Lower lobe of right lung (tissue), 2 donors: Measurements from ENCODE around the gene PELI2. TPM values are rescaled to one million over a fixed set of nuclear protein-coding genes. Genes with fewer than 3 reads are reported as not detected.

Source experiments
- ATAC-seq, 2 donors: fragments of 200-7000 bp; cut with Tn5 transposase; one replicate each; pipeline ENCODE4 v1.9.1; 2020 to 2022; ENCODE audit warnings: mild to moderate bottlenecking in 2 of 2, moderate library complexity in 2 of 2
- DNase-seq: peaks from one replicate; pipeline ENCODE4 v3.0.0-alpha.2; 2020
- H3K27ac ChIP-seq: fragments of 200-600 bp; one replicate; pipeline ENCODE4 v1.8.0; 2022
- H3K27me3 ChIP-seq: fragments of 200-600 bp; one replicate; pipeline ENCODE4 v1.8.0; 2022; ENCODE audit warnings: low read depth
- H3K36me3 ChIP-seq: fragments of 200-600 bp; one replicate; pipeline ENCODE4 v1.8.0; 2022; ENCODE audit warnings: mild to moderate bottlenecking
- H3K4me1 ChIP-seq: fragments of 200-600 bp; one replicate; pipeline ENCODE4 v1.8.0; 2022
- H3K4me3 ChIP-seq: fragments of 200-600 bp; one replicate; pipeline ENCODE4 v1.8.0; 2022; ENCODE audit warnings: mild to moderate bottlenecking
- H3K9me3 ChIP-seq: fragments of 200-600 bp; one replicate; pipeline ENCODE4 v1.8.0; 2022
- intact Hi-C: fragments of 100-400 bp; cut with DNase I; formaldehyde crosslinking; loops from one replicate; pipeline ENCODE4 v1.11.0; 2022
- total RNA-seq: library from RNA; stranded (reverse); fragmentation: NEBNext Ultra II Directional; extraction: Animal tissue kit (Norgen Biotek cat#: 25700); gene quantifications from one replicate; pipeline ENCODE4 v1.2.1, GENCODE V29; 2021
- TF ChIP-seq, protein P1 (sequence below): fragments of 200-600 bp; IDR thresholded peaks from one replicate; pipeline ENCODE4 v1.8.0; 2022; ENCODE audit warnings: antibody characterized with exemption, mild to moderate bottlenecking
- donor health status: DM: no; HTN: yes; CAD: no; lungs with severe emphysema.

PELI2 gene
- total RNA-seq, 1 donor from 2014 or later, result 22.2 TPM

DNA sequence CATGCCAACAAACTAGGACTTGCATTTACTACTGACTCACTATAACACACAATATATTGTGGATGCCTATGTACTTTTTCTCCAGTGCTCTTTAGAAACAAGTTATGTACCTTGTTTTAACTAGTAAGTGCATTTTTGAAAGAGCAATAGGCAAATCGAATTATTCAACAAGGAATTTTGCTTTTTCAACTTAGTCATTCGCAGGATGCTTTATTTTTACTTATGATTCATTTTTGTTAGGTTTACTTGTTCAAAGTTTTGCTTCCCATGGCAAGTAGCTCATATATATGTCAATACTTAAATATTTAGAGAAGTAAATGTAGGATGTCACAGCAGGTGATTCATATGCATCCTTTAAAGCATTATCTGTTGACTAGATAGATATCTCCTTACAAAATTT, 149.8 kb downstream of the PELI2 start:
- H3K36me3 ChIP-seq, result no peaks in the 10 kb centered on the region
- TF ChIP-seq, protein P1, sequence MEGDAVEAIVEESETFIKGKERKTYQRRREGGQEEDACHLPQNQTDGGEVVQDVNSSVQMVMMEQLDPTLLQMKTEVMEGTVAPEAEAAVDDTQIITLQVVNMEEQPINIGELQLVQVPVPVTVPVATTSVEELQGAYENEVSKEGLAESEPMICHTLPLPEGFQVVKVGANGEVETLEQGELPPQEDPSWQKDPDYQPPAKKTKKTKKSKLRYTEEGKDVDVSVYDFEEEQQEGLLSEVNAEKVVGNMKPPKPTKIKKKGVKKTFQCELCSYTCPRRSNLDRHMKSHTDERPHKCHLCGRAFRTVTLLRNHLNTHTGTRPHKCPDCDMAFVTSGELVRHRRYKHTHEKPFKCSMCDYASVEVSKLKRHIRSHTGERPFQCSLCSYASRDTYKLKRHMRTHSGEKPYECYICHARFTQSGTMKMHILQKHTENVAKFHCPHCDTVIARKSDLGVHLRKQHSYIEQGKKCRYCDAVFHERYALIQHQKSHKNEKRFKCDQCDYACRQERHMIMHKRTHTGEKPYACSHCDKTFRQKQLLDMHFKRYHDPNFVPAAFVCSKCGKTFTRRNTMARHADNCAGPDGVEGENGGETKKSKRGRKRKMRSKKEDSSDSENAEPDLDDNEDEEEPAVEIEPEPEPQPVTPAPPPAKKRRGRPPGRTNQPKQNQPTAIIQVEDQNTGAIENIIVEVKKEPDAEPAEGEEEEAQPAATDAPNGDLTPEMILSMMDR, result no peak
- no peak overlapping the region for H3K27ac ChIP-seq
- ATAC-seq, result no peak
- no peak for DNase-seq
- no peaks in the 10 kb centered on the region for H3K4me1 ChIP-seq
- H3K4me3 ChIP-seq, result no peak overlapping the region
- intact Hi-C loops, result no loop called here
- H3K9me3 ChIP-seq, result no peaks in the 10 kb centered on the region
- H3K27me3 ChIP-seq, result no peaks in the 10 kb centered on the region

DNA sequence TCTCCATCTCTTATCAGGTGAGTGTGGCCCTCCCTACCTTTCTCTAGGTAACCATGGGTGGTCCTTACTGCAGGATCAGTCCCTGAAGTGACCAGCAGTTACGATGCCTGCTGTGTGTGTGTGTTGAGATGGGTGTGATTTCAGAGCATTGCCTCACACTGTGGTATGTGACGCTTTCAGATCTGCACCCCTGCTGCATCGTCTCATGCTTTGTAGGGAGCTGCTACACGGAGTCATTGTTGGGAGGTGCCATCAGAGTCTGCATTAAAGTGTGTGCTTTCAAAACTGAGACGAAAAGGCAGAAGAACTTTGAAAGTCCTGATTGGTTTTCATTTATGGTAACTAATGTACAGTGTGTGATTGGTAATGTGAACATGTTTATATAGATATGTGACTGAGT, 150.5 kb downstream of the PELI2 start:
- DNase-seq, result no peak
- H3K9me3 ChIP-seq, result no peaks in the 10 kb centered on the region
- no peak overlapping the region for H3K4me3 ChIP-seq
- no peaks in the 10 kb centered on the region for H3K36me3 ChIP-seq
- no peaks in the 10 kb centered on the region for H3K4me1 ChIP-seq
- no peak overlapping the region for H3K27ac ChIP-seq
- H3K27me3 ChIP-seq, result no peaks in the 10 kb centered on the region
- TF ChIP-seq, protein P1, result no peak
- ATAC-seq, result no peak
- intact Hi-C loops, result no loop called here

DNA sequence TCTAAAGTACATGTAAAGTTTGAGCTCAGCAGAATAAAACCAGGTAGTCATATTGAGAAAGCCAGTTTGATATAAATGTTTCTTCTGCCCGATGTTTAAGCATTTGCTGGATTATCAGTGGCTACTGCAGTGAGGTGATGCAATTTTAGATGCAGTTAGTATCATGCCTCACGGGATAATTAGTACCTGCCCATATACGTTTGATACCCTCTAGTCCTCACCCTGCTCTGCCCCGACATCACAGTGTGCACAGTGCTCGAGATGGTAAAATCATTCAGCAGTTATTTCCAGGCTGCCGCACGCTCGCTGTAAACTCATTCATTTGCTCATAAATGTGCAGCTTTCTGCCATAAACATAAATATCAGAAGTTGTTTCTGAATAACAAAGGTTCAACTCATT, 152.7 kb downstream of the PELI2 start:
- ATAC-seq (no peak), DNase-seq (no peak)
- Histone ChIP-seq H3K27me3 (no peaks in the 10 kb centered on the region), H3K4me3 (no peak overlapping the region), H3K9me3 (no peaks in the 10 kb centered on the region), H3K4me1 (no peaks in the 10 kb centered on the region), H3K27ac (no peak overlapping the region), H3K36me3 (no peaks in the 10 kb centered on the region)
- intact Hi-C loops, result no loop called here
- TF ChIP-seq, protein P1, result no peak

DNA sequence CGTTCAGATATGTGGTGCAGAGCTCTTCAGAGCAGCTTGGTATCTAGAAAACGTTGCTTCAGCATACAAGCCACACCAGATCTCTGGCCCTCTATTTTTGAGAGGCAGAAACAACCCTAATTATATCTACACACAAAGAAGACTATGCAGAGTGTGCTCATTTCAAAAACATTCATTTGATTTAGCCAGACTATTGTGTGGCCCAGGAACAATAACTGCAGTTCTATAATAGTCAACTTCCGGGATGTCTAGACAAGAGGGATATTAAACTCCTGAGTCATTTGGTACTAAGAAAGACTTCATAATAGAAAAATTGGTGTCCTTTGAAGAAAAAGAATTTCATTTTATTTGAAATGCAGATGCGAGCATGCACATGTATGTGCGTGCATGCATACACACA, 153.8 kb downstream of the PELI2 start:
- H3K27ac ChIP-seq, result no peak overlapping the region
- ATAC-seq, result no peak
- no peak overlapping the region for H3K4me3 ChIP-seq
- no peaks in the 10 kb centered on the region for H3K36me3 ChIP-seq
- H3K9me3 ChIP-seq, result no peaks in the 10 kb centered on the region
- TF ChIP-seq, protein P1, result no peak
- DNase-seq, result no peak
- intact Hi-C loops, result no loop called here
- no peaks in the 10 kb centered on the region for H3K27me3 ChIP-seq
- no peaks in the 10 kb centered on the region for H3K4me1 ChIP-seq

DNA sequence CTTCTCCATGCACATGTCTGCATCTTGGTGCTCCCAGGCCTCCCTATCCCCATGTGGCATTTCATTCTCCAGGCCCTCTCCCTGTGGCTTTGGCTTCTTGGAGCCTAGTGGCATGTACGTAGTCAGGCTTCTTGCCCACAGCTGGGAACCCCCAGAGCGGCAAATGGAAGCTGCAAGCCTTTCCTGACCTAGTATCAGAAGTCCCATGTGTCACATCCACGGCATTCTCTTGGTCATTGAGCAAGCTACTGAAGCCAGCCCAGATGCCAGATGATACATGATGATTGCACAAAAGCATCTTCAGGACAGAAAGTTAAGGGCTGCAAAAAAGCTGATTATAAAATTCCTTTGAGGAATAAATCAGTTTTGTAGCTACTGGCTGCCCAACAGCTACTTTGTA, 154.9 kb downstream of the PELI2 start:
- Histone ChIP-seq H3K27ac (no peak overlapping the region), H3K27me3 (no peaks in the 10 kb centered on the region), H3K36me3 (no peaks in the 10 kb centered on the region), H3K9me3 (no peaks in the 10 kb centered on the region), H3K4me1 (no peaks in the 10 kb centered on the region), H3K4me3 (no peak overlapping the region)
- TF ChIP-seq, protein P1, result no peak
- DNase-seq, result no peak
- no peak for ATAC-seq
- intact Hi-C loops, result no loop called here

DNA sequence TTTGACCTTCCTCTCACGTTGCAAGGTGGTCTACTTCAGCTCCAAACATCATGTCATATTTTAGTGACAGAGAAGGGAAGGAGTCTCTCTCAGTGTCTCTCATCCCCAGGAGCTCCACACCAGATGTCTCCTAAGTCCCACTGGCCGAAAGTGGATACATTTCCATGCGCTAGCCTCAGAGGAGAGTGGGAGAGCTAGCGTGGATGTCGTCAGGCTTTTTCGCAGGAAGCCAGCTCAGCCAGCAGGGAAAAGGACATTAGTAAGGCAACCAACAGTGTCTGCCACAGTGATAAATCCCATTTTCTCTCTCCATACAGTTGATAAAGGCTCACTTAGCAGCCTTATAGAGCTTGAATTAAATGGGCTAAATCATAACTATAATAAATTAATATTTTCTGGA, 155.7 kb downstream of the PELI2 start:
- H3K4me1 ChIP-seq, result no peaks in the 10 kb centered on the region
- DNase-seq (no peak), ATAC-seq (no peak)
- intact Hi-C loops, result no loop called here
- H3K27me3 ChIP-seq, result no peaks in the 10 kb centered on the region
- H3K9me3 ChIP-seq, result no peaks in the 10 kb centered on the region
- no peaks in the 10 kb centered on the region for H3K36me3 ChIP-seq
- no peak overlapping the region for H3K4me3 ChIP-seq
- TF ChIP-seq, protein P1, result no peak
- H3K27ac ChIP-seq, result no peak overlapping the region
